HPDE6-E6E7 (cell line): Measurements from ENCODE around the gene MOK.
A peak's percentile ranks its signal among the peaks of the same experiment; 100 is the strongest.

Source experiments
- DNase-seq: peaks from one replicate; pipeline ENCODE4 v3.0.0; 2011; ENCODE audit warnings: missing footprints; ENCODE audit errors: extremely low spot score

MOK gene

DNA sequence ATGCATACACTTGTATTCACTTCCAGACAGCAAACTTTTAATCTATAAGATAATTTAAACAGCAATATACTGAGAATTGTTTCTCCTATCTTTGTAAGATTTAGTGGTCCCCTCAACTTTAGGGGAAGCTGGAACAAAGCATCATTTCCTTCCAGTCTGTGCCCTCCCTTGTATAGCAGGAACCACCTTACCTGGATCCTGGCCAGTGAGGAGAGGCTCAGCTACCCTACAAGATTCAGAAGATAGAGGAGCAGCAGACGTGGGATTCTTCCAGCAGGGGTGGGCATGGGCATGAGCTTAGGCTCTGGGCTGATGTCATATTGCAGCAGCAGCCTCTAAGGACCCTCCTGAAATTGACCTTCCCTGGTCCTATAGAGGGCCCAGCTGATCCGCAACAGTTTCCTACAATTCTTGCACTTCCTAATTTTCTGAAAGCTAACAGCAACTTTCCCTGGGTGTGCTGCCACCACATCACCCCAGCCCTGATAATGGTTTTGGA, 21.3 kb downstream of the MOK start:
- no peak for DNase-seq

DNA sequence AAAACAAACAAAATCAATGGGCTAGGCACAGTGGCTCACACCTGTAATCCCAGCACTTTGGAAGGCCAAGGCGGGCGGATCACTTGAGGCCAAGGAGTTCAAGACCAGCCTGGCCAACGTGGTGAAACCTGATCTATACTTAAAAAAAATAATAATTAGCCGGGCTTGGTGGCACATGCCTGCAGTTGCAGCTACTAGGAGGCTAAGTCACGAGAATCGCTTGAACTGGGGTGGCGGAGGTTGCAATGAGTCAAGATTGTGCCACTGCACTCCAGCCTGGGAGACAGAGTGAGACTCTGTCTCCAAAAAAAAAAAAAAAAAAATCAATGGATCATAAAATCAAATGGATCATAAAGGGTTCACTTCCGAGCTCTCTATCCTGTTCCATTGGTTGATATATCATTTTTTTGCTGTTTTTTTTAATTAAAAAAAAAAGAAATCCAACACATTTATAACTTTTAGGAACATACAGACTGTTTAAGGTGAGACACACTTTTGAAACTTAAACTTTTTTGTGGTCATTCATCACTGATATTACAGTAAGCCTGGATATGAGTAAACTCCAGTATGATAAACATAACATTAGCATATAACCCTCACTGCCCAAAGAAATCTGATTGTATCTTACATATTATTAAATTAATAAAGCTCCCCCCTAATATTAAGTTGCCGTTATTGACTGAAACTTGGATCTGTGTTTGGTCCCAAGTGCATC, 22.1 kb downstream of the MOK start:
- DNase-seq: no peak

DNA sequence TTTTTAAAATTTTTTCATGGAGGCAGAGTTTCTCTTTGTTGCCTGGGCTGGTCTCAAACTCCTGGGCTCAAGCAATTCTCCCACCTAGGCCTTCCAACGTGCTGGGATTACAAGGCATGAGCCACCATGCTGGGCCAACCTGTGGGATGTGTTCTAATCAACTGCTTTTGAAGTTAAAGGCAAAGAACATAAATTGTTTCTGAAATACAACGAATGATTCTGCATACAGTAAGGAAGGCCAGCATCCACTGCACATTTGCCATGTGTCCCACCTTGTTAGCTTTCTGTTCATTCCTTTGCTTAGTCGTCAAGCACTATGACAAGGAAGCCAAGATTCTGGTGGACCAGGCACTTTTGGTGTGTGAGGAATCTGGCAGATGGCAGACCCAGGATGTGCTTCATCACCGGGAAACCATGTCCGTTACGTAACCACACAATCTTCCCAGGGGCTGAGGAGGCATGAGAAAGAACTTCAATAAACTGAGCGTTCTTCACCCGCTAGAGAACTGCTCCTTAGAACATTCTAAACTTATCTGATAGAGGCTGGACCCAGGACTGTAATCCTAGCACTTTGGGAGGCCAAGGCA, 24.5 kb downstream of the MOK start:
- peak; percentile 72 for DNase-seq

DNA sequence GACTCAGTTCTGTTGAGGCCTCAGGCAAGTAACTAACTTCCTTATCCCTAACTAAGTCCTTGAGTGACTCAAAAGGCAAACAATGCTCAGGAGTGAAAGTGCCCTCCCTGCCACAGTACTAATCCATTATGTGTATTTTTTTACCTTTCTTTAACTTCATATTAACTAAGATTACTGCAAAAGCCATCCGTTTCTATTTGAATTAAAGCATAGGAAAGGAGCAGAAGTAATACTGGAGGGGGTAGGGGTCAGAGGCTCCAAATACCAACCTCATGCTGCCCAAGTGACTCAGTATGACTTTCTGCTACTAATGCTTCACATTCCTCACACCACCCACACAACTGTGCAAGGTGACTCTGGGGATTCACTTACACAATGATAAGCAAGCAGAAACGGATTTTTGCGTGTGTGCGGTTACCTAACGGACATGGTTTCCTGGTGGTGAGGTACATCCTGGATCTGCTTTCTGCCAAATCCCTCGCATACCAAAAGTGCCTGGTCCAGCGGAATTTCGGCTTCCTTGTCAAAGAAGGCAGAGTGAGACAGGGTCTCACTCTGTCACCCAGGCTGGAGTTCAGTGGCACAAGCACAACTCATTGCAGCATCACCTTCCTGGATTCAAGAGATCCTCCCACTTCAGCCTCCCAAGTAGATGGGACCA, 25.1 kb downstream of the MOK start:
- peak; percentile 90 for DNase-seq

DNA sequence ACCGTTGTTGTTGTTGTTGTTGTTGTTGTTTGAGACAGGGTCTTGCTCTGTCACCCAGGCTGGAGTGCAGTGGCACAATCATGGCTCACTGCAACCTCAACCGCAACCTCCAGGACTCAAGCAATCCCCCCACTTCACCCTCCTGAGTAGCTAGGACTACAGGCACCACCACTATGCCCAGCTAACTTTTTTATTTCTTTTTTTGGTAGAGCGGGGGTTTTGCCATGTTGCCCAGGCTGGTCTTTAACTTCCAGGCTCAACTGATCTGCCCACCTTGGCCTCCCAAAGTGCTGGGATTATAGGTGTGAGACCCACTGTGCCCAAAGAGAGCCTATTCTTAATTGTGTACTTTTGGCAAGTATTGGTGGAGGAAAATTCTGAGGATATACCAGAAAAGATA, 25.7 kb downstream of the MOK start:
- no peak for DNase-seq

DNA sequence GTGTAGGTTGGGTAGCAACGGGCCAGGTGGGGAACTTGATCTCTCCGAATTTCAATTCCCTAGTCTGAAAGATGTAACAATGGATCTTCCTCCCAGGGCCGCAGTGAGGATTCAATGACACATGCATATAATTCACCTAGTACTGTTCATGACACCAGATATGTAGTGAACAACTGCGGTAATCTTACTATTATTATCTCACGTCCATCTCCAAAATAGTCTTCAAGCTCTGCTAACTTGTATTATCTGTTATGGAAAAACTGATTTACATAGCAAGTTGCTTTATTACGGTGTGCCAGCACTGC, 26.4 kb downstream of the MOK start:
- DNase-seq: no peak

DNA sequence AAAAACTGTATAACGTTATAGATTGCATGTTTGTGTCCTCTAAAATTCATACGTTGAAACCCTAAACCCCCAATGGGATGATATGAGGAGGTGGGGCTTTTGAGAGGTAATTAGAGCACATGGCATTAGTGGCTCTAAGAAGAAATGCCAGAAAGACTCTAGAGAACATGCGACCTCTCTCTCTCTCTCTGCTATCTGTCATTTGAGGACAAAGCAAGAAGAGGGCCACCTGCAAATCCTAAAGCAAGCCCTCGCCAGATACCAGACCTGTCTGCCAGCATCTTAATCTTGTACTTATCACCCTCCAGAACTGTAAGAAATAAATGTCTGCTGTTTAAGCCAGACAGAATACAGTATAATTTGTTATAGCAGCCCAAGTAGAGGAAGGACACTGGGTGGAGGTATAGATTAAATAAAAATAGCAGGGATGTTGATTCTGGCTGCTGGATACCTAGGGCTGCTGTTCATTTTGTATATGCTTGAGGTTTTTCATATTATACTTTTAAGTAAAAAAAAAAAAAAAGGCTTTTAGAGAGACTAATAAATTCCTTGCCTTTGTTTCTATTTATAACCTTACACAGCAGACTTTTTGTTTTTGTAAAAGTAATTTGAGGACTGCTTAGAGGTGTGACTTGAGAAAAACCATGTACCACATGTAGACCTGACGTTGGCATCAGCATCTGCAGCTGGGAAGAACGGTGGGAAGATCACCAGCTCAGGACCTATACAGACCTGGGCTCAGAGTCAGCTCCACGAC, 26.9 kb downstream of the MOK start:
- DNase-seq: no peak

DNA sequence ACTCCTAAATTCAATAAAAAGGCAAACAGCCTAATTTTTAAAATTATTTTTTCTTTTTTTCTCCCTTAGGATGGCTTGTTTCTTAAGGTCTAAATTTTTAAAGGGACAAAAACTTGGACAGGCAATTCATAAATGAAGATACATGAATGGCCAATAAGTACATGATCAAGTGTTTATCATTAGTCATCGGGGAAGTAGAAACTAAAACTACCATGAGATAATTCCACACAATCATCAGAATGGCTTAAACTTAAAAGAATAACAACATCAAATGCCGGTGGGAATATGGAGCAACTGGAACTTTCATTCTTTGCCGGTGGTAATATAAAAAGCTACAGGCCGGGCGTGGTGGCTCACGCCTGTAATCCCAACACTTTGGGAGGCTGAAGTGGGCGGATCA, 29.1 kb downstream of the MOK start:
- no peak for DNase-seq

DNA sequence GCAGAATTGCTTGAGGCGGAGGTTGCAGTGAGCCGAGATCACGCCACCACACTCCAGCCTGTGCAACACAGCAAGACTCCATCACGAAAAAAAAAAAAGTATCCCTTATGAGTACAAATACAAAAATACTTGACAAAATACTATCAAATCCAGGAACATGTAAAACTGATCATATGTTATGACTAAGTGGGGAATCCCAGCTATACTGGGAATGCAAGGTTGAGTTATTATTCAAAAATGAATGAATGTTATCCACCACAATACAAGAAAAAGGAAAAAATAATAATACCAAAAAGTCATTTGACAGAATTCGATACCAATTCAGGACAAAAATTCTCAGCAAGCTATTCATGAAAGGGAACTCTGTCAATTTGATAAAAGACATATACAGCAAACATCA, 32.6 kb downstream of the MOK start:
- DNase-seq: no peak

DNA sequence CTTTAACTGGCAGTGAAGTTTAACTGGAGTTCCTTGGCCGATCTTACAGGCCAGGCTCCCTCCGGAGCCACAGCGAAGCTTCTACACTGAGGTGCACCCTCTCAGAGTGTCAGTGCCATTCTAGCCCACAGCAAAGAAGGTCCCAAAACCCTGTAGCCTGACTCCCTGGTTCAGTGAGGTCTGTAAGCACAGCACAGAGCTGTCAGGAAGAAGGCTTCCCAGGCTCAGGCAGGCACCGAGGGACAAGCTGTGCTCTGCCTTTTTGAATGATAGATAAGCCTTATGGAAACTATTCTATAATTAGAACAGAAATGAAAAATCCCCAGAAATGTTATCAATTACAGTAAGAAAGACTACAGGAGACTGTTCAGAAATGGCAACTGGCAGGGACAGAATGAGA, 40.2 kb downstream of the MOK start:
- DNase-seq: no peak

DNA sequence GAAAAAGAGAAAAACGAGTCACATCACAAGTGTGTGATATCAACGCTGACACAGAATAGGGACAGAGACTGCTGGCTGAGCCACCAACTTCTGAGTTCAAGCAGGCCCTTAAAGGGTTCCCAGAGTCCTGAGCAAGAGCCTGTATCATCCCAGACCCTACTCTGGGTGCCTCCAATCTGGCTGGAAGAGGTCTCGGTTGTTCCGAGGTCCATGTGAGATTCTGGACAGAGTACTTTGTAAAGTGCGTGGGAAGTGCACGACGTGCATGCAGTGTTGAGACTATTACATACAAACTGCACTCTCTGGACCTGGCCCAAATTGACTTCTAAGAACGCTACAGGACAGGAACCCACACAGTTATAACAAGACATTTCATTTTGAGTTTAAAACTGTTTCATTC, 40.6 kb downstream of the MOK start:
- DNase-seq: no peak

DNA sequence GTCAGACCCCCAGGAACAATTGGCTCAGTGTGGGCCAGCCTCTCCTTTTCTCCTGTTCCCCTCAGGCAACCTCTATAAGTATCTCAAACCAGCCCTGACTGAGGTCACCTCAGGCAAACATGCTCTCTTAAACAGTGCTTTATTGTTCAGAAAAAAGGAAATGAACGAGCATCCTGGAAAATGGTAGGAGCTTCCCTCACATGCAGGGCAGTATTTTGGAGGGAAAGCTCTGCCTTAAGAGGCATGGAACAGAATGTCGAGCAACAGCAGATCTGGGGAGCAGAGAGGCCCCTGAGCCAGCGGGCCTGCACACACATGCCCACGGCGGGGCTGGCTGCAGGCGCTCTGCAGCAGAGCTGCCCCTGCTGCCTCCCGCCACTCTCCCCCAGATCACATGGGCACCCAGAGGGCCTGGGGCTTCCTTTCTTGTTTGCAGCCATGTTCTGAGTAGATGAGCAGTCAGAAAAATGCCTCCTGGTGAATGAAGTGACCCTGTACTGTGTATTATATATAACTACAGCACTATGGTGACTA, 42.0 kb downstream of the MOK start:
- peak; percentile 80 for DNase-seq

DNA sequence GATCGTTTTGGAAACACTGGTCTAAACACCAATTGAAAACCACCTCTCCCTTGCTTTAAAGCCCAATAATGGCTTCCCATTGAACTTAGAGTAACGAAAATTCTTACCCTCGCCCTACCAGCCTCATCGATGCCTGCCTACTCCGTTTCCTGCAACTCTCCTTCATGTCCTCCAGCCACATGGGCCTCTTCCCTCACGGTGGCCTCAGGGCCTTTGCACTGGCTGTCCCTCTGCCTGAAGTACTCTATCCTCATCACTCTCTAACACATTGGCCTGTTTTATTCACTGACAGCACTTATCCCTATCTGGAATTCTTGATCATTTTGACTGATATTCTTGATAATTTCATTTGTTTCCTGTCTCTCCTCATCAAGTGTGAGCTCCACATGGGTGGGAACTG, 46.8 kb downstream of the MOK start:
- DNase-seq: no peak

DNA sequence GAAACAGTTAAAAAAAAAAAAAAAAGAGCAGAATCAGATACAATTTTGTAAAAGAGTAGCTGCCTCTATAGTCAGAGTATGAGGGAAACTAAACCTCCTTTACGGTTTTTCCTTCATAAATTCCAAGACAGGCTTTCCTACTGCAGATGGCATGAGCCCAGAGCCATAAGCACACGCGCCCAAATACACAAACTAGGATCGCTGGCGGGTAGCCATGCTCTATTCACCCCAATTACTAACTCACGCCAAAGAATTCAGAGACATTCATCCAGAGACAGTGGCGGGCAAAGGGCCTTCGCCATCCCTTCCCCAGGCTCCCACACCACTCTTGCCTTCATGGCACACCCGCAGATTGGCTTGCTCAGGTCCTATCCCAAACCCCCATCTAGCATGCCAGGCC, 48.2 kb downstream of the MOK start:
- DNase-seq: no peak

DNA sequence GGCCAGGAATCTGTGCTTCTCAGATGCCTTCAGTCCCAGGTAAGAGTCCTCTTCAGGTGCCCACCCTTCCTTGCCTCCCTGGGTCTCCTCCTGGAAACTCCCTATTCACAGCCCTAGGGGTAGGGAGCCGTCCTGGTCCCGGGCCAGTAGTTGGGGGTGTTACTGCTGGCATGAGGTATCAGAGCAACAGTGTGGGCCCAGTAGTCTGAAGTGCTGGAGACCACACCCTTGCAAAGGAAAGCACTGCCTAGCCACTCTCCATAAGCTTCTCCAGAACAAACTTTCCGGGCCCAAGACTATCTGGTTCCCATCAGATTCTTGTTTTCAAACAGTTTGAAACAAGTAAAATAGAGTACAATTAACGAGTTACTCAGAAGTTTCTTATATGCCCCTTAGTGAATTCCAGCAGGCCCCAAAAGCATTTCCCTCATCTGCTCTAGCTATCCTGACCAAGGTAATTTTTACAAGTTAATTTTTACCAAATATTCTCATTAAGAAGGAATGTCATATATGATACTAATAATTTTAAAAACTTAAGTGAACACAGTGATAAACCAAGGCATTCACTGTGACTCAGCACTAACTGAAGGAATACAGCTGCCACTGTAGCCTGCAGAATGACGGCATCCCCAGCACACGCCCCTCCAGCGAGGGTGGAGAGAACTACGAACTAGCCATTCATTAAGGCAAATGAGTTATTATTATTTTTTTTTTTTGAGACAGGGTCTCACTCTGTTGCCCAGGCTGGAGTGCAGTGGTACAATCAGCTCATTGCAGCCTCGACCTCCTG, 49.4 kb downstream of the MOK start:
- no peak for DNase-seq

DNA sequence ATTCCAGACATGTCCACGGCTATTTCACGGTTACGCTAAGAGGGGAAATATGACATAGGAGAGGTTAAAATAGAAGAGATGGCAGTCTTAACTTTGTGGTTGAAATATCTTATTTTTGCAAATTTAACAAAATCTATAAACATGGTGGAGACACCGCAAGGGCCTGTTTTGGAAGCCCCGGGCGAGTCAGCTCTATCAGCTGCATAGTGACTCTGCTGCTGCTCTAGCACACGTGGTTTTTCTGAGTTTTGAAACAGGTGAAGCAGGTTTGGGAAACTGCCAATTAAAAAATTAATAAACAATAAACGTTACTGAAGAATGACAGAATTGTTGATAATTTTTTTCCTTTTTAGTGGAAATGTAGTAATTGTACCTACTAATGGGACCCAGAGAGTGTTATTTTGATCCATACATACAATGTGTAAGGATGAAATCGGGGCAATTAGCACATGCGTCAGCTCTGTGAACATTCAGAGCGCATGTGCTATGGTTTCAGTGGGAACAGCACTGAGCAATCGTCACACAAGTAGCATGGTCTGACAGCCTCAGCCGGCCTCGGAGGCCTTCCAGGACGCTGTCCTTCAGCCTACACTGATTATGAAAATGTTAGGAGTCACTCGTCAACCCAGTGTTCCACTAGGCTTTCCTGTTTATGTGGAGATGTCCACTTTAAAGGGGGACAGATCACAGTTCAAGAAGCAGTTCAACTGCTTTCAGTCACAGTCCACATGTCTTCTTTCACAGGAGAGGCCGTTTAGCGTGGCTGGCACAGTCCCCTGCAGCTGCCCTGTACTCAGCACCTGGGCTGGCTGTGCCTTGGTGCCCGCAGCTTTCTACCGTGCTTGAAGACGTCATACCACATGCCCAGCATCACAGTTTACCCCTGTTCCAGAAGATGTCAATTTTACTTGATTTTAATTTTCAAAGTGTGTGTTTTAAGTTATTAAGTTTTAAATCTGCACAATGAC, 51.8 kb downstream of the MOK start:
- DNase-seq: no peak

DNA sequence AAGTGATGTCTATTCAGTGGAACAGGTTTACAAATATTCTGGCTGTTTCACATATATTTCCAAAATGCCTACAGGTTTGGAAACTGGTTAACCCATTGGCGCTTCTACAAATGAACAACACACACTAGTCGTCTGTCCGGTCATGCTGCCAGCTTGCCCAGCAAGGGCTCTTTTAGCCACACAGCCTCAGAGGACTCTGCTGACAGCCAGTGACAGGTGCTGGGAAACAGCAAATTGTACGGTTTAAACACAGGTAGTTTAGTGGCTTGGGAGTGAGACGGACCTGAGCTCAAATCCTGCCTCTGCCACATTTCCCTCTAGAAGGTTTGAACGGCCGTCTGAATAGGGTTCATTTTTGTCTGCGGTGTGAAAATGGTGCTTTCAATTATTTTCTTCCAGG, 53.8 kb downstream of the MOK start:
- no peak for DNase-seq

DNA sequence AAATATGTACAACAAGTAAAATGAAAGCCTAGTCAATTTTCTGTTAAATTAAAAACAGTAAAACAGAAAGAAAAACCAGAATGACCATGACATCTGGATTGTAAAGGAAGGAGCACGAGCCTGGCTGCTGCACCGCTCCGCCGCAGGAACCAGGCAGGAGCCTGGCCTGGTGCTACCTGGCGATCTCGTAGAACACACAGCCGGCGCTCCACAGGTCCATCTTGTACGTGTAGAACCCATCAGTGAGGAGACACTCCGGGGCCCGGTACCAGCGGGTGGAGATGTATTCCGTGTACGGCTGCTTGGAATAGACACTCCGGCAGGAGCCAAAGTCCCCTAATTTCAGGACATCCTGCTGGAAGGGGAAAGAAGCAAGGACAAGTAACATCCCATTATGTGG, 54.3 kb downstream of the MOK start:
- DNase-seq: no peak

DNA sequence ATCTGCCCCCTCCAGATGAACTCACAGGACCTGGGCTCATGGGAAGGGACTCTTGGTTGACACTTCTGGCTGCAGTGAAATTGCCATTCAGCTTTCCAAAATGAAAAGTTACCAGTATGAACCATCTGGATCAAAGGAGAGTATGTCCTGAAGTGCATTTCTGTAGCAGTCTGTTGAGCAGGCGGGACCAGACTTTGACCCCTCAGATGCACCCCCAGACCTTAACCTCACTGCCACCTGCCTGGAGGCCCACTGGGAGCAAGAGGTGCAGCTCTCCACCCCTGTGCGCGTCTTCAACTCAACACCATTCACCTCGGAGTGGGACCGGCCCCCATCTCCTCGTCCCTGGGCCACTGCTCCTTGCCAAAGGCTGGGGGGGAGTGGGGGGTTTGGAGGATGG, 55.0 kb downstream of the MOK start:
- DNase-seq: no peak

DNA sequence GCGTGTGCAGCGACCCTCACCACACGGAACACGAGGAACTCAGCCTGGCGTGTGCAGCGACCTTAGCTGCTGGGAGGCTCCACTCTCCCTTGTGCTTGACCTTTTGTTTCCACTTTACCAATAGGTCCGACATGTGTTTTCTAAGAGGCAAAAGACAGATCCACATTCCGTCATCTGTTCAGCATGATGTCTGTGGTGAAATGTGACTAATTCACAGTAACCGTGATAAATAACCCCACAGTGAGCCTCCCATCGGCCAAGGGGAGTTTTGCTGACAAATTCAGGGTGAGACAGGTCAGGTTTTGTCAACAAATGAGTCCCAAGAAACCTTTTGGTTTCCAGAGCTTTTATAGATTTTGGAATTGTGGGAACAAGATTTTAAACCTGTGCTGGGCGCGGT, 55.9 kb downstream of the MOK start:
- DNase-seq: no peak
